ENCODE data around the gene KLF15. TPM values are rescaled to one million over a fixed set of nuclear protein-coding genes. Genes with fewer than 3 reads are reported as not detected.

The KLF15 gene
- total and polyA plus RNA-seq, 2 of the 8 experiments (the other 6 are each of a cell fraction or from before 2014, with no cell fraction given): 15.7 to 19.5 TPM

GRCh38 chr3:126401611-126402160 lies 44.5 kb upstream of the KLF15 start:
- Histone ChIP-seq H3K4ac (replicated peaks; ENCODE audit: insufficient read length, low read depth, low read length) (no peak overlapping the region), H2BK5ac (ENCODE audit: low read depth, low read length) (no peak overlapping the region), H3K27ac (ENCODE audit: low read depth, low read length) (no peak overlapping the region), H3K4me3 (ENCODE audit: extremely low read depth in 1 of 4, insufficient read depth in 2 of 4, low read depth in 3 of 4, low read length in 4 of 4) (no peak overlapping the region), H3K56ac (replicated peaks; ENCODE audit: insufficient read length, low read depth, low read length) (no peak overlapping the region), H2BK120ac (replicated peaks; ENCODE audit: low read depth, low read length) (no peak overlapping the region), H3K9me3 (ENCODE audit: insufficient read depth in 2 of 2, low read depth in 1 of 2, low read length in 1 of 2) (no peaks in the 10 kb centered on the region), H2AK5ac (ENCODE audit: low read depth, low read length) (0 out of 2 replicates have a peak overlapping the region, but pooled peaks have one; percentile 53), H2AFZ (ENCODE audit: low read length) (no peak overlapping the region), H3K9ac (replicated peaks in 1 of 4; ENCODE audit: extremely low read depth in 1 of 4, low read depth in 3 of 4, low read length in 3 of 4) (no peak overlapping the region), H3K36me3 (ENCODE audit: control insufficient read depth in 2 of 4, insufficient read depth in 4 of 4, low read length in 3 of 4) (no peaks in the 10 kb centered on the region), H2BK12ac (ENCODE audit: low read depth, low read length) (0 out of 2 replicates have a peak overlapping the region, but pooled peaks have one; percentile 60), H3K4me2 (ENCODE audit: insufficient read depth in 1 of 2, low read depth in 2 of 2, low read length in 2 of 2) (no peak overlapping the region), H3K18ac (ENCODE audit: extremely low read depth, low read length) (0 out of 2 replicates have a peak overlapping the region, but pooled peaks have one; percentile 19), H4K5ac (ENCODE audit: insufficient read length, low read depth, low read length) (no peak overlapping the region), H2BK20ac (ENCODE audit: low read length) (0 out of 2 replicates have a peak overlapping the region, but pooled peaks have one; percentile 32), H4K20me1 (replicated peaks in 1 of 2; ENCODE audit: control insufficient read depth in 1 of 2, insufficient read depth in 2 of 2, low read length in 2 of 2) (no peaks in the 10 kb centered on the region), H3K23ac (ENCODE audit: insufficient read length) (no peak overlapping the region), H3K27me3 (replicated peaks in 1 of 4; ENCODE audit: control insufficient read depth in 3 of 4, extremely low read depth in 1 of 4, insufficient read depth in 3 of 4, low read length in 3 of 4) (0 out of 7 replicates have a peak, but pooled peaks cover 0 to 1% (median 0%) of the 10 kb centered on the region in 4 experiments), H2BK15ac (ENCODE audit: low read length) (0 out of 2 replicates have a peak overlapping the region, but pooled peaks have one; percentile 92), H4K91ac (replicated peaks; ENCODE audit: insufficient read length, low read length) (no peak overlapping the region), H3K23me2 (ENCODE audit: low read depth, low read length) (no peaks in the 10 kb centered on the region), H4K8ac (ENCODE audit: extremely low read depth, insufficient read depth, low read length) (no peak overlapping the region), H3K79me1 (ENCODE audit: low read depth, low read length) (no peaks in the 10 kb centered on the region), H3K79me2 (ENCODE audit: control insufficient read depth in 1 of 2, insufficient read depth in 2 of 2, low read length in 2 of 2) (no peaks in the 10 kb centered on the region), H3K4me1 (replicated peaks in 1 of 4; ENCODE audit: control insufficient read depth in 3 of 4, insufficient read depth in 4 of 4, low read length in 3 of 4) (peaks cover 0 to 15% (median 0%) of the 10 kb centered on the region in 4 experiments; a peak in 2 of 7 replicates), H3K14ac (ENCODE audit: insufficient read length) (no peak overlapping the region)
- POLR2A ChIA-PET (ENCODE audit: partially characterized antibody): no interaction called here
- FAIRE-seq (no peak), DNase-seq (ENCODE audit: low read depth in 1 of 2, low spot score in 2 of 2) (no peak)
- 93% methylated on average over 8 of the region's 8 CpGs; no CpG with 5 or more reads in 1 of the 2 experiments for WGBS, 2 experiments (ENCODE audit: extremely low coverage in 1 of 2, insufficient coverage in 1 of 2, insufficient read length in 1 of 2, insufficient replicate concordance in 2 of 2, low coverage in 1 of 2, low lambda C conversion rate in 2 of 2, missing lambda C conversion rate in 1 of 2)
- CTCF ChIA-PET (ENCODE audit: partially characterized antibody): interaction anchor here (1.0 kb wide), 1 partner anchor 38 kb away, joined by 3 read pairs; no protein-coding TSS in a partner anchor

Measured in H1 (cell line).